ENCODE results near the gene CALHM2. TPM values are rescaled to one million over a fixed set of nuclear protein-coding genes. Genes with fewer than 3 reads are reported as not detected.
A peak's percentile ranks its signal among the peaks of the same experiment; 100 is the strongest.

CALHM2 gene
- total and polyA plus RNA-seq, 5 donors from 2014 or later = 26.1 to 72.4 (median 40.0) TPM

DNA sequence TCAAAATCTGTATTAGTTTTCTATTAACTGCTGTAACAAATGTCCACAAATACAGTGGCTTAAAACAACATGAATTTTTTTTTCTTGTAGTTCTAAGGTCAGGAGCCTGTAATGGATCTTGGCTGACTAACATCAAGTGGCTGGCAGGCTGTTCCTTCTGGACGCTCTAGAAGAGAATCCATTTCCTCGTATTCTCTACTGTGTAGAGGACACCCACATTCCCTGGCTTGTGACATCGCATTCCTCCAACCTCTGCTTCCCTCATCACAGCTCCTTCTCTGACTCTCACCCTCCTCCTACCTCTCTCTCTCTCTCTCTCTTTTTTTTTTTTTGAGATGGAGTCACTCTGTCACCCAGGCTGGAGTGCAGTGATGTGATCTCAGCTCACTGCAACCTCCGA lies 11.3 kb upstream of the CALHM2 start:
- Histone ChIP-seq H3K36me3 (ENCODE audit: control insufficient read depth, insufficient read depth, low read length) (no peaks in the 10 kb centered on the region), H3K9me3 (ENCODE audit: control insufficient read depth in 2 of 2, low read length in 2 of 2) (no peaks in the 10 kb centered on the region), H3K27me3 (ENCODE audit: control insufficient read depth, insufficient read depth, low read length) (no peaks in the 10 kb centered on the region), H3K27ac (ENCODE audit: insufficient read depth, low read length, poor library complexity, severe bottlenecking) (no peak overlapping the region), H3K4me3 (ENCODE audit: low read depth, low read length) (no peak overlapping the region), H3K4me1 (ENCODE audit: control insufficient read depth, insufficient read depth, low read length, poor library complexity, severe bottlenecking) (peaks cover 7% of the 10 kb centered on the region)
- Mint-ChIP-seq H3K9me3 (no peaks in the 10 kb centered on the region), H3K27me3 (peaks cover 4% of the 10 kb centered on the region), H3K36me3 (no peaks in the 10 kb centered on the region), H3K4me1 (peaks cover 0 to 22% (median 8%) of the 10 kb centered on the region in 4 donors), H3K27ac (no peak overlapping the region), H3K4me3 (no peak overlapping the region)
- no peak for DNase-seq
- ATAC-seq (ENCODE audit: low read depth in 2 of 2) = no peak

DNA sequence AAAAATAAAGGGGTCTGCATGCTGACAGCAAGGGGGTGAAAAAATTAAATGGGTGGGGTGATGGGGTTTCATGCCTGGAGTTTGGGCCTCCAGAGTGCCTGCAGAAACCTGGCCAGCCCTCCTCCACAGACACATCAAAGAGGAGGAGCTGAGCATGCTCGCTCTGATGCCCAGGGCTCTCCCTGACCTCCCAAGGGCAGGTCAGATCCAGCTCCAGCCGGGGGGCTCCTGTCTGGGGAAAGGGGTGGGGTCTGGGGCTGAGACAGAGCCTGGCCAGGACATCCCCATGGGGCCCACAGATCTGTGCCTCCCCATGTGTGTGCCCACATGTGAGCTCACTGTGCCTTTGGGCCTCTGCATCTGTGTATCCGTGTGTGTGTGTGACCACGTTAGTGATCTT lies 7.4 kb upstream of the CALHM2 start:
- H3K9me3 Mint-ChIP-seq = no peaks in the 10 kb centered on the region
- H3K27me3 Mint-ChIP-seq = peaks cover 4% of the 10 kb centered on the region
- no peaks in the 10 kb centered on the region for H3K36me3 Mint-ChIP-seq
- DNase-seq (no peak), ATAC-seq (ENCODE audit: low read depth in 2 of 2) (no peak)
- H3K4me1 ChIP-seq (ENCODE audit: control insufficient read depth, insufficient read depth, low read length, poor library complexity, severe bottlenecking) = peaks cover 7% of the 10 kb centered on the region
- no peaks in the 10 kb centered on the region for H3K36me3 ChIP-seq (ENCODE audit: control insufficient read depth, insufficient read depth, low read length)
- no peak overlapping the region for H3K27ac ChIP-seq (ENCODE audit: insufficient read depth, low read length, poor library complexity, severe bottlenecking)
- peak overlapping the region in 1 of 3 donors; percentile 38 for H3K27ac Mint-ChIP-seq
- H3K9me3 ChIP-seq (ENCODE audit: control insufficient read depth in 2 of 2, low read length in 2 of 2) = no peaks in the 10 kb centered on the region
- H3K4me3 Mint-ChIP-seq = peak overlapping the region in 1 of 4 donors; percentile 58
- peaks cover 0 to 7% (median under 1%) of the 10 kb centered on the region in 4 donors for H3K4me1 Mint-ChIP-seq
- no peaks in the 10 kb centered on the region for H3K27me3 ChIP-seq (ENCODE audit: control insufficient read depth, insufficient read depth, low read length)
- no peak overlapping the region for H3K4me3 ChIP-seq (ENCODE audit: low read depth, low read length)

DNA sequence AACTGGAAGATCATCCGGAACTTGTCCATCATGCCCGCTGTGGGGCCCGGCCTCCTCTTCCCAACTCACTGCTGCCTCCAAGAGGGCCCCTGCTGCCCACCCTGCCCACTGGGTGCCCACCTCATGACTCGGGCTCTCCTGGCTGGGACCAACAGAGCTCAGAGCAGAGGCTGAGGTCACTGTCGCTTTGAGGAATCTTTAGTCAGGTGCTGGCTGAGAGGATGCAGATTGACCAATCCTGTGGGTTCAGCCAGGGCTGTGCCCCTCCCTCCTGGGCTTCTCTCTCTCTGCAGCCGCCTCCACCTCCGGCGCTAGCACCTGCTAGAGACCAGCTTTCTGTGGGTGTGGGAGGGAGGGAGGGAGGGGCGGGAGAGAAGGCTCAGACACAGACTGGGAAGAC lies 6.5 kb upstream of the CALHM2 start, which contains the start of gene CALHM1:
Gene CALHM1, minus strand, starts transcription at position 181 of the 400 bp plus-strand sequence. Its CDS starts 149 bp downstream, at position 32.
- H3K27ac Mint-ChIP-seq = peak within 1 kb of the TSS in 1 of 3 donors; percentile 38
- peak in 1 of 3 donors; percentile 42 for DNase-seq
- H3K36me3 Mint-ChIP-seq = no peaks in the 10 kb centered on the region

DNA sequence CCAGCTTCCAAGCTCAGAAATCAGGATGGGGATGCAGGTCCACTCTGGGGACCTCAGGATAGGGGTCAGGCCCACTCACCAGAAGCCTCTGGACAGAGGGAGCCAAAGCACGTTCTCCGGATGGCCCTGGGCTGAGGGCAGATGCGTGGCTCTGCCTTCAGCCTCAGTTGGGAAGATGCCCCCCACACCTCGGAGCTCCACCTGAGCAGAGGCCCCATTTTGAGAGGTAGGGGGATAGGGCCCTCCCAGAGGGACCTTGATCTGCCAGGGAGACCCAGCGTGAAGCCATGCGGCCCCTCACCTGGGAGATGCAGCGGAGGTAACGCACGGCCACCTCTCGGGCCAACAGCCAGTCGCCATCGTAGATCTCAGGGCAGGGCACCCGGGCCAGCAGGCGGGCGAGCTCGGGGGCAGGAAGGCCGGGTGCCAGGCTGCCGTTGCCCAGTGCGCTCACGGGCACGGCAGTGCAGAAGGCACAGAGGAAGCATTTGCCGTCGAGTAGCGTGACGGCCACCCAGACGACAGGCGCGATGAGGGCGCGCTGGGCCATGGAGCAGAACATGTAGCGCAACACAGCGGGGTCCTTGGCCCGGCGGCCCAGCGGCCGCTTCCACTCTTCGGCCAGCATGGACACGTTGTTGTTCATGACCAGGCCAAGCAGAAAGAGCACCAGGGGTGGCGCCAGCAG lies 5.9 kb upstream of the CALHM2 start:
- Histone ChIP-seq H3K27ac (ENCODE audit: insufficient read depth, low read length, poor library complexity, severe bottlenecking) (no peak overlapping the region), H3K4me1 (ENCODE audit: control insufficient read depth, insufficient read depth, low read length, poor library complexity, severe bottlenecking) (peaks cover 14% of the 10 kb centered on the region), H3K27me3 (ENCODE audit: control insufficient read depth, insufficient read depth, low read length) (no peaks in the 10 kb centered on the region), H3K9me3 (ENCODE audit: control insufficient read depth in 2 of 2, low read length in 2 of 2) (no peaks in the 10 kb centered on the region), H3K4me3 (ENCODE audit: low read depth, low read length) (no peak overlapping the region), H3K36me3 (ENCODE audit: control insufficient read depth, insufficient read depth, low read length) (no peaks in the 10 kb centered on the region)
- H3K9me3 Mint-ChIP-seq = no peaks in the 10 kb centered on the region
- no peak for DNase-seq
- no peaks in the 10 kb centered on the region for H3K36me3 Mint-ChIP-seq
- no peak overlapping the region for H3K27ac Mint-ChIP-seq
- H3K27me3 Mint-ChIP-seq = no peaks in the 10 kb centered on the region
- H3K4me1 Mint-ChIP-seq = peaks cover 0 to 16% (median 9%) of the 10 kb centered on the region in 4 donors
- ATAC-seq (ENCODE audit: low read depth in 2 of 2) = no peak
- H3K4me3 Mint-ChIP-seq = no peak overlapping the region

More for the DNA sequence above, 6.5 kb upstream of the CALHM2 start, which contains the start of gene CALHM1:
- peaks cover 0 to 10% (median 4%) of the 10 kb centered on the region in 4 donors for H3K4me1 Mint-ChIP-seq
- Histone ChIP-seq H3K36me3 (ENCODE audit: control insufficient read depth, insufficient read depth, low read length) (no peaks in the 10 kb centered on the region), H3K27me3 (ENCODE audit: control insufficient read depth, insufficient read depth, low read length) (no peaks in the 10 kb centered on the region), H3K4me1 (ENCODE audit: control insufficient read depth, insufficient read depth, low read length, poor library complexity, severe bottlenecking) (peaks cover 11% of the 10 kb centered on the region), H3K27ac (ENCODE audit: insufficient read depth, low read length, poor library complexity, severe bottlenecking) (no peak within 1 kb of the TSS), H3K9me3 (ENCODE audit: control insufficient read depth in 2 of 2, low read length in 2 of 2) (no peaks in the 10 kb centered on the region), H3K4me3 (ENCODE audit: low read depth, low read length) (no peak within 1 kb of the TSS)
- peak within 1 kb of the TSS in 1 of 4 donors; percentile 58 for H3K4me3 Mint-ChIP-seq
- no peaks in the 10 kb centered on the region for H3K9me3 Mint-ChIP-seq
- ATAC-seq (ENCODE audit: low read depth in 2 of 2) = no peak
- peaks cover 3% of the 10 kb centered on the region for H3K27me3 Mint-ChIP-seq

DNA sequence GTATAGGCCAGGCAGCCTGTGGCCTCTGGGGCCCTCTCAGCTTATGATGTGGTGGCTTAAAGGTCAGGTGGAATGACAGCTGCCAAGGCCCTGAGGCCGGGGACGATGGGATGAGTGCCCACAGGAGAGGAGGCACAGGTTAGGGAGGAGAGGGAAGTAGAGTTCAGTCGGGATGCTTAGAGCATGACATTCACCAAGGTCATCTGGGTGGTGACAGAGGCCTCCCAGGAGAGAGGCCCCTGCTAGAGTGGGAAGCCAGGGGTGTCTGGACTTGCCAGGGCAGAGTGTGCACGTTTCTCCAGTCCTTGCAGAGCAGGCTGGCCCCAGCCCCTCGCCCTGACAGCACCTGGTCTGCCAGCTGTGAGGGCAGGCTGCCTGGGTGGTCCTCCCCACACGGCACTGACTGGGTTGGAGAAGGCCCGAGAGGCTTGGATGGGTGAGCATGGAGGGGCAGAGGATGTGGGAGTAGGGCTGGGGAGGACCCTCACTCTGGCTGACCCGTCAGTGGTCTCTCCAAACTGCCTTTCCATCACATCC lies 5.1 kb upstream of the CALHM2 start:
- ATAC-seq (ENCODE audit: low read depth in 2 of 2) (no peak), DNase-seq (no peak)
- peaks cover 21% of the 10 kb centered on the region for H3K4me1 ChIP-seq (ENCODE audit: control insufficient read depth, insufficient read depth, low read length, poor library complexity, severe bottlenecking)
- no peak overlapping the region for H3K27ac ChIP-seq (ENCODE audit: insufficient read depth, low read length, poor library complexity, severe bottlenecking)
- Mint-ChIP-seq H3K4me1 (peaks cover 0 to 22% (median 9%) of the 10 kb centered on the region in 4 donors), H3K9me3 (no peaks in the 10 kb centered on the region), H3K4me3 (peak overlapping the region in 1 of 4 donors; percentile 47), H3K27ac (peak overlapping the region in 1 of 3 donors; percentile 44), H3K36me3 (no peaks in the 10 kb centered on the region), H3K27me3 (no peaks in the 10 kb centered on the region)
- no peak overlapping the region for H3K4me3 ChIP-seq (ENCODE audit: low read depth, low read length)
- no peaks in the 10 kb centered on the region for H3K27me3 ChIP-seq (ENCODE audit: control insufficient read depth, insufficient read depth, low read length)
- no peaks in the 10 kb centered on the region for H3K36me3 ChIP-seq (ENCODE audit: control insufficient read depth, insufficient read depth, low read length)
- H3K9me3 ChIP-seq (ENCODE audit: control insufficient read depth in 2 of 2, low read length in 2 of 2) = no peaks in the 10 kb centered on the region

DNA sequence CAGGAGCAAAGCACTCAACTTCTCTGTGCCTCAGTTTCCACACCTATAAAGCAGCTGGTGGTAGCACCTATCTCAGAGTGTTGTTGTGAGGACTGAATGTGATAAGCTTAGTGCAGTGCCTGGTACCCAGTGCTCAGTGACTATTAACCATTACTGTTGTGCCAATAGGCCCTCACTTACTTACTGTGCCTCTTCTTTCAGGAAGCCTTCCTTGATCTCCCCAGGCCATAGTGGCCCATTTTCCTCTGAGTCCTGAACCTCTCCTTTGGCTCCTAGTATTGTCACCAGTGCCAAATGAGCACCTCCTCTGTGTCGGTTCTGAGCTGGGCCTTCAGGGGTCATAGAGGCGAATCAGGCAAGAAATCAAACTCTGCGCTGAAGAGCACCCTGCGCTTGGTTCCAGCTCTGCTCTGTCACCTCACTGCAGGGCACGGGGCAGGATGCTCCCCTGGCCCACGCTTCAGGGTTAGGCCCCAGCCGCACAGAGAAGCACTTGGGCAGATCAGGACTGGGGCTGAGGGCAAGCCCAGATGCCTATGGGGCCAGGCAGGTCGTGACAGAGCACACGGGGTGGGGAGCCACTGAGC lies 4.0 kb upstream of the CALHM2 start:
- H3K4me3 Mint-ChIP-seq = peak overlapping the region in 2 of 4 donors; percentile 44 to 74
- DNase-seq (no peak), ATAC-seq (ENCODE audit: low read depth in 2 of 2) (no peak)
- no peaks in the 10 kb centered on the region for H3K36me3 Mint-ChIP-seq
- no peak overlapping the region for H3K27ac Mint-ChIP-seq
- H3K27ac ChIP-seq (ENCODE audit: insufficient read depth, low read length, poor library complexity, severe bottlenecking) = no peak overlapping the region
- H3K36me3 ChIP-seq (ENCODE audit: control insufficient read depth, insufficient read depth, low read length) = no peaks in the 10 kb centered on the region
- H3K4me1 ChIP-seq (ENCODE audit: control insufficient read depth, insufficient read depth, low read length, poor library complexity, severe bottlenecking) = peaks cover 25% of the 10 kb centered on the region
- H3K27me3 Mint-ChIP-seq = no peaks in the 10 kb centered on the region
- H3K9me3 ChIP-seq (ENCODE audit: control insufficient read depth in 2 of 2, low read length in 2 of 2) = no peaks in the 10 kb centered on the region
- peaks cover 0 to 27% (median 10%) of the 10 kb centered on the region in 4 donors for H3K4me1 Mint-ChIP-seq
- no peaks in the 10 kb centered on the region for H3K27me3 ChIP-seq (ENCODE audit: control insufficient read depth, insufficient read depth, low read length)
- no peaks in the 10 kb centered on the region for H3K9me3 Mint-ChIP-seq
- no peak overlapping the region for H3K4me3 ChIP-seq (ENCODE audit: low read depth, low read length)

DNA sequence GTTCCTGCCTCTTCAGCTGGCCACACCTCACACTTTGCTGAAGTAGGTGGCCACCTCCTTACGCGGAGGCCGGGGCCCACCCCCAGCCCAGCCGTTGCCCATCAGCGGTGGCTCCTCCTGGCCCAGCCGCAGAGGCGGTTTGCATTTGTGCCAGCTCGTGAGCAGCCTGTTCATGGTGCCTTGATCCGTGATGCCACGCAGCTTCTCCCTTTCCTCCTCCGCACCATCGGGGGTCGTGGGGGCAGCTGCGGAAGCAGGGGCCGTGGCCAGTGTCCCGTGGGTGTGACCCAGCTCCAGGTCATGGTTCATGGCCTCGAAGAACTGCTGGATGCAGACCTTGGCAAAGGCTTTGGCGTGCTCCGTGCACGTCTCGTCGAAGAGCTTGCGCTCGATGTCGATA lies 3.1 kb upstream of the CALHM2 start:
- Histone ChIP-seq H3K4me1 (ENCODE audit: control insufficient read depth, insufficient read depth, low read length, poor library complexity, severe bottlenecking) (peaks cover 35% of the 10 kb centered on the region), H3K36me3 (ENCODE audit: control insufficient read depth, insufficient read depth, low read length) (no peaks in the 10 kb centered on the region), H3K4me3 (ENCODE audit: low read depth, low read length) (no peak overlapping the region), H3K9me3 (ENCODE audit: control insufficient read depth in 2 of 2, low read length in 2 of 2) (no peaks in the 10 kb centered on the region), H3K27me3 (ENCODE audit: control insufficient read depth, insufficient read depth, low read length) (no peaks in the 10 kb centered on the region), H3K27ac (ENCODE audit: insufficient read depth, low read length, poor library complexity, severe bottlenecking) (no peak overlapping the region)
- no peaks in the 10 kb centered on the region for H3K27me3 Mint-ChIP-seq
- no peak for ATAC-seq (ENCODE audit: low read depth in 2 of 2)
- no peak overlapping the region for H3K27ac Mint-ChIP-seq
- H3K4me3 Mint-ChIP-seq = no peak overlapping the region
- no peak for DNase-seq
- H3K36me3 Mint-ChIP-seq = no peaks in the 10 kb centered on the region
- H3K9me3 Mint-ChIP-seq = no peaks in the 10 kb centered on the region
- peaks cover 0 to 36% (median 16%) of the 10 kb centered on the region in 4 donors for H3K4me1 Mint-ChIP-seq

Data from CD4-positive, CD25-positive, alpha-beta regulatory T cell (primary cell).